WTC11 (cell line): Measurements from ENCODE around the gene RNU5B-1. TPM values are rescaled to one million over a fixed set of nuclear protein-coding genes. Genes with fewer than 3 reads are reported as not detected.

Experiments used
- ATAC-seq: fragments of 200-7000 bp; cut with Tn5 transposase; 2 replicates; pipeline ENCODE4 v1.10.0; 2021; ENCODE audit warnings: mild to moderate bottlenecking, moderate library complexity
- CTCF ChIA-PET: fragments of 300-600 bp; sonication (Branson Sonifier 250); formaldehyde crosslinking; loops from one replicate; lab custom pipeline; 2021; ENCODE audit warnings: antibody characterized with exemption; lab: Charles Lee
- POLR2A ChIA-PET: fragments of 350-600 bp; sonication (Branson Sonifier 250); formaldehyde crosslinking; loops from one replicate; lab custom pipeline; 2021; ENCODE audit warnings: antibody characterized with exemption; lab: Charles Lee
- DNase-seq: peaks from one replicate; pipeline ENCODE4 v3.0.0; 2021; ENCODE audit warnings: low spot score
- H3K27ac Mint-ChIP-seq: 2 replicates; pipeline ENCODE4 v1.8.0; 2021; ENCODE audit warnings: mixed read lengths
- H3K27me3 Mint-ChIP-seq: 2 replicates; pipeline ENCODE4 v1.8.0; 2021; ENCODE audit warnings: low read depth, mild to moderate bottlenecking, moderate library complexity, mixed read lengths
- H3K36me3 Mint-ChIP-seq: 2 replicates; pipeline ENCODE4 v1.8.0; 2021; ENCODE audit warnings: mixed read lengths
- H3K4me1 Mint-ChIP-seq: 2 replicates; pipeline ENCODE4 v1.8.0; 2022; ENCODE audit warnings: mixed read lengths
- H3K4me3 Mint-ChIP-seq: 2 replicates; pipeline ENCODE4 v1.8.0; 2021; ENCODE audit warnings: mild to moderate bottlenecking, moderate library complexity, mixed read lengths
- H3K9me3 Mint-ChIP-seq: 2 replicates; pipeline ENCODE4 v1.8.0; 2021; ENCODE audit warnings: mixed read lengths
- ATF1 ChIP-seq: sonication (generic); formaldehyde crosslinking; IDR thresholded peaks from 2 replicates; pipeline ENCODE4 v1.8.1; 2023; ENCODE audit warnings: mild to moderate bottlenecking, moderate library complexity, missing genetic modification reagents
- ATF2 ChIP-seq: sonication (generic); formaldehyde crosslinking; IDR thresholded peaks from 2 replicates; pipeline ENCODE4 v1.8.1; 2022; ENCODE audit warnings: low read depth, missing genetic modification reagents, borderline replicate concordance
- ATF6 ChIP-seq: sonication (generic); formaldehyde crosslinking; IDR thresholded peaks from 2 replicates; pipeline ENCODE4 v1.8.1; 2023; ENCODE audit warnings: mild to moderate bottlenecking, missing genetic modification reagents
- CBFB ChIP-seq: sonication (generic); formaldehyde crosslinking; IDR thresholded peaks from 2 replicates; pipeline ENCODE4 v1.8.1; 2022; ENCODE audit warnings: mild to moderate bottlenecking, low read depth, missing genetic modification reagents
- CREB1 ChIP-seq: sonication (generic); formaldehyde crosslinking; IDR thresholded peaks from 2 replicates; pipeline ENCODE4 v1.8.0; 2023; ENCODE audit warnings: mild to moderate bottlenecking, missing genetic modification reagents
- E2F4 ChIP-seq: sonication (generic); formaldehyde crosslinking; IDR thresholded peaks from 2 replicates; pipeline ENCODE4 v1.8.1; 2022; ENCODE audit warnings: low read depth, mild to moderate bottlenecking, moderate library complexity, missing genetic modification reagents, borderline replicate concordance
- FOXJ3 ChIP-seq: sonication (generic); formaldehyde crosslinking; IDR thresholded peaks from 2 replicates; pipeline ENCODE4 v1.9.0; 2021; ENCODE audit warnings: missing genetic modification reagents, mild to moderate bottlenecking, borderline replicate concordance
- FOXK1 ChIP-seq: sonication (generic); formaldehyde crosslinking; IDR thresholded peaks from 2 replicates; pipeline ENCODE4 v1.8.0; 2022; ENCODE audit warnings: mild to moderate bottlenecking, moderate library complexity, missing genetic modification reagents
- GRHL2 ChIP-seq: fragments of 250-450 bp; sonication (Bioruptor Pico); IDR thresholded peaks from 2 replicates; pipeline ENCODE4 v1.8.0; 2022; ENCODE audit warnings: mild to moderate bottlenecking, moderate library complexity; ENCODE audit not compliant: insufficient replicate concordance, severe bottlenecking
- JAZF1 ChIP-seq: fragments of 250-450 bp; sonication (Bioruptor Pico); IDR thresholded peaks from 2 replicates; pipeline ENCODE4 v1.9.0; 2021; ENCODE audit warnings: moderate library complexity, mild to moderate bottlenecking, inconsistent platforms
- JUN ChIP-seq: sonication (generic); formaldehyde crosslinking; IDR thresholded peaks from 2 replicates; pipeline ENCODE4 v1.8.0; 2023; ENCODE audit warnings: mild to moderate bottlenecking, missing genetic modification reagents
- NFE2L1 ChIP-seq: sonication (generic); formaldehyde crosslinking; IDR thresholded peaks from 2 replicates; pipeline ENCODE4 v1.8.1; 2023; ENCODE audit warnings: missing genetic modification reagents
- NFYB ChIP-seq: sonication (generic); formaldehyde crosslinking; conservative IDR thresholded peaks from 2 replicates; pipeline ENCODE4 v1.8.0; 2022; ENCODE audit warnings: low read depth, missing genetic modification reagents
- OVOL2 ChIP-seq: fragments of 250-450 bp; sonication (Bioruptor Pico); IDR thresholded peaks from 2 replicates; pipeline ENCODE4 v1.9.0; 2021; ENCODE audit warnings: mild to moderate bottlenecking, borderline replicate concordance
- STAT6 ChIP-seq: sonication (generic); formaldehyde crosslinking; conservative IDR thresholded peaks from 2 replicates; pipeline ENCODE4 v1.8.1; 2023; ENCODE audit warnings: mild to moderate bottlenecking, low read depth, missing genetic modification reagents, moderate library complexity
- ZNF121 ChIP-seq: sonication (generic); formaldehyde crosslinking; IDR thresholded peaks from 2 replicates; pipeline ENCODE4 v1.8.0; 2023; ENCODE audit warnings: missing genetic modification reagents
- ZNF219 ChIP-seq: sonication (generic); formaldehyde crosslinking; IDR thresholded peaks from 2 replicates; pipeline ENCODE4 v1.8.0; 2023; ENCODE audit warnings: missing genetic modification reagents, mild to moderate bottlenecking, borderline replicate concordance
- ZNF232 ChIP-seq: sonication (generic); formaldehyde crosslinking; IDR thresholded peaks from 2 replicates; pipeline ENCODE4 v1.8.0; 2022; ENCODE audit warnings: mild to moderate bottlenecking, missing genetic modification reagents
- ZNF263 ChIP-seq: sonication (generic); formaldehyde crosslinking; IDR thresholded peaks from 2 replicates; pipeline ENCODE4 v1.8.1; 2022; ENCODE audit warnings: low read depth, mild to moderate bottlenecking, moderate library complexity, missing genetic modification reagents
- ZNF416 ChIP-seq: fragments of 250-450 bp; sonication (Bioruptor Pico); IDR thresholded peaks from 2 replicates; pipeline ENCODE4 v1.9.0; 2021; ENCODE audit warnings: mild to moderate bottlenecking, inconsistent platforms
- ZNF512 ChIP-seq: sonication (generic); formaldehyde crosslinking; IDR thresholded peaks from 2 replicates; pipeline ENCODE4 v1.8.1; 2022; ENCODE audit warnings: missing genetic modification reagents, borderline replicate concordance
- total RNA-seq: library from RNA; stranded (reverse); gene quantifications from 3 replicates; pipeline ENCODE4 v1.2.3, GENCODE V29; 2021

RNU5B-1 gene
- total RNA-seq, 1 experiment from 2014 or later: not detected

- no peak for ATAC-seq
- H3K36me3 Mint-ChIP-seq: no peaks in the 10 kb centered on the region
- H3K9me3 Mint-ChIP-seq: no peaks in the 10 kb centered on the region
- H3K27ac Mint-ChIP-seq: no peak overlapping the region; the same call in 1 of the 2 replicates
- DNase-seq: no peak
- no peak for TF ChIP-seq FOXK1
- no peak for TF ChIP-seq ZNF416
- no peak for TF ChIP-seq JUN (CRISPR knock-in tag)
- no peak for TF ChIP-seq ZNF263 (CRISPR knock-in tag)
- TF ChIP-seq ZNF121: no peak
- TF ChIP-seq OVOL2 (CRISPR knock-in tag): no peak
- no peak for TF ChIP-seq JAZF1
- TF ChIP-seq ATF2 (CRISPR knock-in tag): no peak
- no peak for TF ChIP-seq NFYB
- TF ChIP-seq E2F4: no peak
- ChIA-PET POLR2A (interaction anchor here (1.0 kb wide), 1 partner anchor 52 kb away, joined by 3 read pairs; no protein-coding TSS in a partner anchor), CTCF (interaction anchor here (1.1 to 4.5 kb wide), 3 partner anchors 11 to 91 kb away, joined by 3 to 21 read pairs (median 4); partner anchors contain the start of genes CLPX and PARP16)
- H3K4me1 Mint-ChIP-seq: peaks cover 7% of the 10 kb centered on the region; the same call in 1 of the 2 replicates
- H3K4me3 Mint-ChIP-seq: no peak overlapping the region
- no peaks in the 10 kb centered on the region for H3K27me3 Mint-ChIP-seq
These were observed 28.8 kb upstream of the RNU5B-1 start for GRCh38 chr15:65275728-65276126.

GRCh38 chr15:65277015-65277414, 27.5 kb upstream of the RNU5B-1 start:
- Mint-ChIP-seq H3K4me3 (no peak overlapping the region), H3K27me3 (no peaks in the 10 kb centered on the region), H3K9me3 (no peaks in the 10 kb centered on the region), H3K36me3 (no peaks in the 10 kb centered on the region), H3K4me1 (peaks cover 5% of the 10 kb centered on the region; the same call in 1 of the 2 replicates), H3K27ac (no peak overlapping the region)
- ATAC-seq (no peak), DNase-seq (no peak)
- no peak for TF ChIP-seq ATF6 (CRISPR knock-in tag)
- no peak for TF ChIP-seq FOXJ3 (CRISPR knock-in tag)
- TF ChIP-seq ZNF219 (CRISPR knock-in tag): no peak
- TF ChIP-seq ATF2 (CRISPR knock-in tag): no peak
- no peak for TF ChIP-seq ZNF232 (CRISPR knock-in tag)
- TF ChIP-seq CREB1 (CRISPR knock-in tag): no peak
- TF ChIP-seq GRHL2: no peak
- TF ChIP-seq FOXK1: no peak
- no peak for TF ChIP-seq STAT6 (CRISPR knock-in tag)
- no peak for TF ChIP-seq ZNF512 (CRISPR knock-in tag)
- TF ChIP-seq NFE2L1 (CRISPR knock-in tag): no peak
- TF ChIP-seq CBFB (CRISPR knock-in tag): no peak
- TF ChIP-seq ATF1 (CRISPR knock-in tag): no peak
- ChIA-PET CTCF (interaction anchor here (1.0 to 1.8 kb wide), 2 partner anchors 12 to 66 kb away, joined by 3 to 8 read pairs; partner anchors contain the start of gene CILP), POLR2A (no interaction called here)
